HCT116 (cell line): ENCODE measurements around the gene FCRL6. TPM values are rescaled to one million over a fixed set of nuclear protein-coding genes. Genes with fewer than 3 reads are reported as not detected.

Experiments
- ATAC-seq: fragments of 200-7000 bp; cut with Tn5 transposase; 2 replicates; pipeline ENCODE4 v1.9.1; 2020; ENCODE audit warnings: mild to moderate bottlenecking, moderate library complexity
- BruUV-seq: library from RNA; stranded (reverse); fragments of 400-500 nt; replicated peaks from 2 replicates; lab custom pipeline; 2021; lab: Mats Ljungman, UMichigan
- CTCF ChIA-PET: fragments of 300-600 bp; sonication (Branson Sonifier 250); formaldehyde crosslinking; loops from one replicate; lab custom pipeline; 2021; ENCODE audit warnings: antibody characterized with exemption; lab: Charles Lee
- POLR2A ChIA-PET: fragments of 300-600, 350-600 bp; sonication (Branson Sonifier 250); formaldehyde crosslinking; loops from one replicate; lab custom pipeline; 2021; ENCODE audit warnings: antibody characterized with exemption; lab: Charles Lee
- RAD21 ChIA-PET, 2 experiments: fragments of 300-600 bp; sonication (Branson Sonifier 250); formaldehyde crosslinking; loops; one replicate each; lab custom pipeline; 2023; ENCODE audit warnings: low total read pairs in 2 of 2; ENCODE audit not compliant: uncharacterized antibody in 2 of 2, unreplicated experiment in 2 of 2, low non-redundant PET in 1 of 2; lab: Charles Lee
- DNase-seq: peaks from one replicate; pipeline ENCODE4 v3.0.0-alpha.2; 2010; ENCODE audit warnings: low read depth, low spot score
- H2AFZ ChIP-seq: fragments of 200-600 bp; shearing (Covaris generic), sonication (generic); 2 replicates; pipeline ENCODE4 v1.6.1; 2017; ENCODE audit warnings: low read depth, mixed run types, mixed read lengths, antibody characterized with exemption, low read length; ENCODE audit not compliant: poor library complexity, severe bottlenecking
- H3K27ac ChIP-seq: 2 replicates; pipeline ENCODE4 v1.5.1; 2012; ENCODE audit warnings: low read depth, low read length
- H3K27me3 ChIP-seq: fragments of 200-600 bp; sonication (generic); 2 replicates; pipeline ENCODE4 v1.6.1; 2016; ENCODE audit warnings: mixed run types, low read length, mixed read lengths; ENCODE audit not compliant: insufficient read depth
- H3K36me3 ChIP-seq, 2 experiments: fragments of 200-500 bp in 1 of 2; fragments of 200-600 bp in 1 of 2; sonication (Bioruptor generic) in 1 of 2; sonication (generic) in 1 of 2; 2 replicates each; pipeline versions ENCODE4 v1.5.1 to v1.6.1; 2014 to 2016; ENCODE audit warnings: low read length in 2 of 2, inconsistent platforms in 1 of 2, mixed read lengths in 1 of 2, mixed run types in 1 of 2; ENCODE audit not compliant: insufficient read depth in 2 of 2, control insufficient read depth in 1 of 2
- H3K4me1 ChIP-seq, 2 experiments: fragments of 200-600 bp in 1 of 2; sonication (generic) in 1 of 2; 2 replicates each; pipeline versions ENCODE4 v1.5.1 to v1.6.1; 2012 to 2017; ENCODE audit warnings: low read length in 2 of 2, inconsistent platforms in 1 of 2, mild to moderate bottlenecking in 1 of 2, mixed read lengths in 1 of 2, mixed run types in 1 of 2, moderate library complexity in 1 of 2; ENCODE audit not compliant: insufficient read depth in 2 of 2, control insufficient read depth in 1 of 2
- H3K4me2 ChIP-seq: fragments of 200-600 bp; sonication (generic); 2 replicates; pipeline ENCODE4 v1.6.1; 2017; ENCODE audit warnings: mixed run types, low read length, mixed read lengths
- H3K4me3 ChIP-seq, 2 experiments: fragments of 200-600 bp in 1 of 2; sonication (generic) in 1 of 2; replicated peaks in 1 of 2; 2 replicates each; pipeline ENCODE4 v1.5.1; 2011 to 2016; ENCODE audit warnings: low read length in 2 of 2, control low read depth in 1 of 2, low read depth in 1 of 2, mild to moderate bottlenecking in 1 of 2, mixed read lengths in 1 of 2, mixed run types in 1 of 2
- H3K79me2 ChIP-seq: fragments of 200-600 bp; sonication (generic); 2 replicates; pipeline ENCODE4 v1.6.1; 2017; ENCODE audit warnings: mild to moderate bottlenecking, mixed run types, low read length, moderate library complexity, mixed read lengths; ENCODE audit not compliant: insufficient read depth
- H3K9ac ChIP-seq: fragments of 200-600 bp; sonication (generic); 2 replicates; pipeline ENCODE4 v1.6.1; 2016; ENCODE audit warnings: low read length, mixed read lengths
- H3K9me2 ChIP-seq: fragments of 200-600 bp; sonication (generic), shearing (Covaris generic); 2 replicates; pipeline ENCODE4 v1.6.1; 2017; ENCODE audit warnings: mixed run types, mild to moderate bottlenecking, moderate library complexity; ENCODE audit not compliant: insufficient read depth
- H3K9me3 ChIP-seq, 2 experiments: fragments of 200-500 bp in 1 of 2; fragments of 200-600 bp in 1 of 2; sonication (Bioruptor generic) in 1 of 2; sonication (generic) in 1 of 2; 2 replicates each; pipeline ENCODE4 v1.6.1; 2014 to 2017; ENCODE audit warnings: low read length in 2 of 2, mixed read lengths in 2 of 2, inconsistent platforms in 1 of 2, low read depth in 1 of 2, mild to moderate bottlenecking in 1 of 2, mixed run types in 1 of 2, moderate library complexity in 1 of 2; ENCODE audit not compliant: control insufficient read depth in 1 of 2, insufficient read depth in 1 of 2
- H4K20me1 ChIP-seq: fragments of 200-600 bp; sonication (generic), shearing (Covaris generic); 2 replicates; pipeline ENCODE4 v1.6.1; 2017; ENCODE audit warnings: mixed run types, mild to moderate bottlenecking, moderate library complexity; ENCODE audit not compliant: insufficient read depth
- RAD21 ChIP-seq: IDR thresholded peaks from 2 replicates; pipeline ENCODE4 v1.6.1; 2012; ENCODE audit warnings: low read depth, mild to moderate bottlenecking
- REST ChIP-seq: IDR thresholded peaks from 2 replicates; pipeline ENCODE4 v1.6.1; 2012; ENCODE audit warnings: low read depth
- intact Hi-C: fragments of 100-400 bp; cut with micrococcal nuclease; formaldehyde crosslinking; loops from 2 replicates; pipeline ENCODE4 v1.10.0; 2022
- total RNA-seq: library from RNA; stranded (reverse); gene quantifications from one replicate; pipeline ENCODE4 v1.2.1, GENCODE V29; 2021; ENCODE audit not compliant: unreplicated experiment

Gene FCRL6
- total RNA-seq, 1 experiment from 2014 or later, result not detected

GRCh38 chr1:159851407-159851806 is 49.2 kb downstream of the FCRL6 start:
- no peaks in the 10 kb centered on the region for H3K9me3 ChIP-seq
- CTCF ChIA-PET, result interaction anchor here (0.6 to 2.3 kb wide), 4 partner anchors 10 to 155 kb away, joined by 3 to 10 read pairs (median 6); no protein-coding TSS in a partner anchor
- TF ChIP-seq REST (no peak), RAD21 (0 out of 2 replicates have a peak, but pooled peaks have one; percentile 6)
- DNase-seq (no peak), ATAC-seq (no peak)
- no peaks in the 10 kb centered on the region for H3K27me3 ChIP-seq
- H2AFZ ChIP-seq, result no peak overlapping the region
- H3K4me2 ChIP-seq, result no peak overlapping the region
- no TSS peak for BruUV-seq
- H3K4me3 ChIP-seq, result no peak overlapping the region
- no peaks in the 10 kb centered on the region for H3K79me2 ChIP-seq
- peaks cover 14 to 45% of the 10 kb centered on the region in 2 experiments for H3K4me1 ChIP-seq
- H4K20me1 ChIP-seq, result no peaks in the 10 kb centered on the region
- no peak overlapping the region for H3K9ac ChIP-seq
- no peak overlapping the region for H3K27ac ChIP-seq
- POLR2A ChIA-PET, result no interaction called here
- H3K9me2 ChIP-seq, result no peaks in the 10 kb centered on the region
- no peaks in the 10 kb centered on the region for H3K36me3 ChIP-seq
- intact Hi-C loops, result loop anchor here (5.0 kb wide), 1 partner anchor 54 kb away; no protein-coding TSS in a partner anchor
- RAD21 ChIA-PET, result interaction anchor here in 1 of 2 experiments (1.0 kb wide), 1 partner anchor 39 kb away, joined by 4 read pairs; no protein-coding TSS in a partner anchor
